HepG2 (cell line): Measurements from ENCODE around the gene C2orf92. TPM values are rescaled to one million over a fixed set of nuclear protein-coding genes. Genes with fewer than 3 reads are reported as not detected.
A peak's percentile ranks its signal among the peaks of the same experiment; 100 is the strongest.

Experiments
- ATF4 ChIP-seq, 2 experiments: fragments of 450-650 bp in 1 of 2; sonication (generic) in 1 of 2; formaldehyde crosslinking; IDR thresholded peaks; 2 replicates each; pipeline versions ENCODE4 v1.5.0 to v1.8.0; 2020 to 2022; ENCODE audit warnings: mild to moderate bottlenecking in 1 of 2, missing genetic modification reagents in 1 of 2
- IRF2 ChIP-seq: IDR thresholded peaks from 2 replicates; pipeline ENCODE4 v1.6.1; 2018; ENCODE audit warnings: missing genetic modification reagents, missing compliant biosample characterization
- KLF6 ChIP-seq: IDR thresholded peaks from 2 replicates; pipeline ENCODE4 v1.8.0; 2016; ENCODE audit warnings: missing biosample characterization, missing genetic modification reagents
- LCORL ChIP-seq, 2 experiments: fragments of 450-650 bp in 1 of 2; sonication (generic) in 1 of 2; formaldehyde crosslinking in 1 of 2; IDR thresholded peaks; 2 replicates each; pipeline versions ENCODE4 v1.5.0 to v1.6.1; 2017 to 2020; ENCODE audit warnings: antibody characterized with exemption in 1 of 2, missing genetic modification reagents in 1 of 2
- NFKB2 ChIP-seq: sonication (generic); formaldehyde crosslinking; IDR thresholded peaks from 2 replicates; pipeline ENCODE4 v1.4.0; 2020; ENCODE audit warnings: missing genetic modification reagents, borderline replicate concordance
- STAG1 ChIP-seq: sonication (generic); formaldehyde crosslinking; IDR thresholded peaks from 2 replicates; pipeline ENCODE4 v1.4.0; 2020; ENCODE audit warnings: missing genetic modification reagents
- THAP9 ChIP-seq: sonication (generic); formaldehyde crosslinking; IDR thresholded peaks from 2 replicates; pipeline ENCODE4; 2020; ENCODE audit warnings: missing genetic modification reagents, mild to moderate bottlenecking, borderline replicate concordance
- ZFAT ChIP-seq: sonication (generic); formaldehyde crosslinking; conservative IDR thresholded peaks from 2 replicates; pipeline ENCODE4 v1.8.1; 2023; ENCODE audit warnings: missing genetic modification reagents, inconsistent platforms
- ZNF446 ChIP-seq: sonication (generic); formaldehyde crosslinking; IDR thresholded peaks from 2 replicates; pipeline ENCODE4 v1.5.0; 2020; ENCODE audit warnings: mild to moderate bottlenecking, missing genetic modification reagents
- ZNF556 ChIP-seq: sonication (generic); formaldehyde crosslinking; IDR thresholded peaks from 2 replicates; pipeline ENCODE4 v1.4.0; 2020; ENCODE audit warnings: mild to moderate bottlenecking, missing genetic modification reagents, borderline replicate concordance
- ZNF558 ChIP-seq: sonication (generic); formaldehyde crosslinking; IDR thresholded peaks from 2 replicates; pipeline ENCODE4 v1.9.0; 2022; ENCODE audit warnings: mild to moderate bottlenecking, missing genetic modification reagents, borderline replicate concordance
- ZNF770 ChIP-seq: sonication (generic); formaldehyde crosslinking; IDR thresholded peaks from 2 replicates; pipeline ENCODE4 v1.5.0; 2020; ENCODE audit warnings: mild to moderate bottlenecking, missing genetic modification reagents
- polyA plus RNA-seq, 8 experiments: library from polyadenylated mRNA; depleted of rRNA in 3 of 8; stranded (reverse) in 7 of 8; unstranded in 1 of 8; fragments of >200 nt; fragmentation: Illumina TruSeq in 4 of 8; extraction: Trizol in 4 of 8; gene quantifications; 2 replicates each; pipeline versions ENCODE4 v1.2.1 to v1.2.3, GENCODE V29; 2011 to 2016; ENCODE audit warnings: low read depth in 4 of 8, missing spikeins in 1 of 8, mixed read lengths in 1 of 8; ENCODE audit not compliant: insufficient read depth in 1 of 8
- total RNA-seq, 5 experiments: library from RNA; depleted of rRNA; stranded (reverse); fragments of >200 nt; fragmentation: Illumina TruSeq; extraction: Trizol; gene quantifications; 2 replicates each; pipeline ENCODE4 v1.2.3, GENCODE V29; 2016; ENCODE audit warnings: low read depth in 1 of 5
- TF ChIP-seq, protein P1 (sequence below): sonication (generic); formaldehyde crosslinking; IDR thresholded peaks from 2 replicates; pipeline ENCODE4 v1.4.0; 2020; ENCODE audit warnings: missing genetic modification reagents, borderline replicate concordance
- TF ChIP-seq, protein P2 (sequence below): sonication (generic); formaldehyde crosslinking; IDR thresholded peaks from 2 replicates; pipeline ENCODE4 v1.9.0; 2021; ENCODE audit warnings: missing genetic modification reagents, borderline replicate concordance

The C2orf92 gene
- total and polyA plus RNA-seq, 2 of the 13 experiments (the other 11 are each of a cell fraction or from before 2014, with no cell fraction given): 4.9 to 5.0 TPM

GRCh38 chr2:97645695-97646629, 23.6 kb upstream of the C2orf92 start, which contains the start of gene COX5B (continued):
- TF ChIP-seq LCORL (IDR thresholded peaks at IDR 0.05): no peak
- peak; percentile 77 for TF ChIP-seq LCORL (CRISPR knock-in tag; IDR thresholded peaks at IDR 0.05)
- peak; percentile 89 for TF ChIP-seq THAP9 (CRISPR knock-in tag)
- TF ChIP-seq ZNF558: peak; percentile 76; the same call in 1 of the 2 replicates
- TF ChIP-seq KLF6 (CRISPR knock-in tag): peak; percentile 93; the same call in 1 of the 2 replicates
- peak; percentile 60; the same call in 1 of the 2 replicates for TF ChIP-seq ZNF556 (CRISPR knock-in tag)
- TF ChIP-seq ATF4 (CRISPR knock-in tag; IDR thresholded peaks at IDR 0.05): peak in 1 of 2 experiments; percentile 50; a peak in 1 of 4 replicates
- TF ChIP-seq ZFAT (CRISPR knock-in tag): peak; percentile 62; the same call in 1 of the 2 replicates
- TF ChIP-seq, protein P1, sequence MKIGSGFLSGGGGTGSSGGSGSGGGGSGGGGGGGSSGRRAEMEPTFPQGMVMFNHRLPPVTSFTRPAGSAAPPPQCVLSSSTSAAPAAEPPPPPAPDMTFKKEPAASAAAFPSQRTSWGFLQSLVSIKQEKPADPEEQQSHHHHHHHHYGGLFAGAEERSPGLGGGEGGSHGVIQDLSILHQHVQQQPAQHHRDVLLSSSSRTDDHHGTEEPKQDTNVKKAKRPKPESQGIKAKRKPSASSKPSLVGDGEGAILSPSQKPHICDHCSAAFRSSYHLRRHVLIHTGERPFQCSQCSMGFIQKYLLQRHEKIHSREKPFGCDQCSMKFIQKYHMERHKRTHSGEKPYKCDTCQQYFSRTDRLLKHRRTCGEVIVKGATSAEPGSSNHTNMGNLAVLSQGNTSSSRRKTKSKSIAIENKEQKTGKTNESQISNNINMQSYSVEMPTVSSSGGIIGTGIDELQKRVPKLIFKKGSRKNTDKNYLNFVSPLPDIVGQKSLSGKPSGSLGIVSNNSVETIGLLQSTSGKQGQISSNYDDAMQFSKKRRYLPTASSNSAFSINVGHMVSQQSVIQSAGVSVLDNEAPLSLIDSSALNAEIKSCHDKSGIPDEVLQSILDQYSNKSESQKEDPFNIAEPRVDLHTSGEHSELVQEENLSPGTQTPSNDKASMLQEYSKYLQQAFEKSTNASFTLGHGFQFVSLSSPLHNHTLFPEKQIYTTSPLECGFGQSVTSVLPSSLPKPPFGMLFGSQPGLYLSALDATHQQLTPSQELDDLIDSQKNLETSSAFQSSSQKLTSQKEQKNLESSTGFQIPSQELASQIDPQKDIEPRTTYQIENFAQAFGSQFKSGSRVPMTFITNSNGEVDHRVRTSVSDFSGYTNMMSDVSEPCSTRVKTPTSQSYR: peak; percentile 47; the same call in 1 of the 2 replicates
- no peak; the same call in 1 of the 2 replicates for TF ChIP-seq STAG1 (CRISPR knock-in tag)
- peak; percentile 92; the same call in 1 of the 2 replicates for TF ChIP-seq NFKB2 (CRISPR knock-in tag)
- TF ChIP-seq ZNF770 (CRISPR knock-in tag): no peak
- TF ChIP-seq, protein P2, sequence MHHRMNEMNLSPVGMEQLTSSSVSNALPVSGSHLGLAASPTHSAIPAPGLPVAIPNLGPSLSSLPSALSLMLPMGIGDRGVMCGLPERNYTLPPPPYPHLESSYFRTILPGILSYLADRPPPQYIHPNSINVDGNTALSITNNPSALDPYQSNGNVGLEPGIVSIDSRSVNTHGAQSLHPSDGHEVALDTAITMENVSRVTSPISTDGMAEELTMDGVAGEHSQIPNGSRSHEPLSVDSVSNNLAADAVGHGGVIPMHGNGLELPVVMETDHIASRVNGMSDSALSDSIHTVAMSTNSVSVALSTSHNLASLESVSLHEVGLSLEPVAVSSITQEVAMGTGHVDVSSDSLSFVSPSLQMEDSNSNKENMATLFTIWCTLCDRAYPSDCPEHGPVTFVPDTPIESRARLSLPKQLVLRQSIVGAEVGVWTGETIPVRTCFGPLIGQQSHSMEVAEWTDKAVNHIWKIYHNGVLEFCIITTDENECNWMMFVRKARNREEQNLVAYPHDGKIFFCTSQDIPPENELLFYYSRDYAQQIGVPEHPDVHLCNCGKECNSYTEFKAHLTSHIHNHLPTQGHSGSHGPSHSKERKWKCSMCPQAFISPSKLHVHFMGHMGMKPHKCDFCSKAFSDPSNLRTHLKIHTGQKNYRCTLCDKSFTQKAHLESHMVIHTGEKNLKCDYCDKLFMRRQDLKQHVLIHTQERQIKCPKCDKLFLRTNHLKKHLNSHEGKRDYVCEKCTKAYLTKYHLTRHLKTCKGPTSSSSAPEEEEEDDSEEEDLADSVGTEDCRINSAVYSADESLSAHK (CRISPR knock-in tag): no peak
- TF ChIP-seq IRF2 (CRISPR knock-in tag): peak; percentile 32
- peak; percentile 86 for TF ChIP-seq ZNF446 (CRISPR knock-in tag)
